HEK293T (cell line): ENCODE results near the gene KLHL22.

Experiments
- ARNT ChIP-seq: fragments of 450-650 bp; IDR thresholded peaks from 2 replicates; pipeline ENCODE4 v1.6.1; 2017; ENCODE audit warnings: mild to moderate bottlenecking
- BHLHE40 ChIP-seq: fragments of 450-650 bp; IDR thresholded peaks from 2 replicates; pipeline ENCODE4 v1.6.1; 2016; ENCODE audit warnings: mild to moderate bottlenecking, moderate library complexity, borderline replicate concordance
- CTBP1 ChIP-seq: fragments of 450-650 bp; IDR thresholded peaks from 2 replicates; pipeline ENCODE4 v1.6.1; 2016; ENCODE audit warnings: borderline replicate concordance
- ELF4 ChIP-seq: fragments of 450-650 bp; IDR thresholded peaks from 2 replicates; pipeline ENCODE4 v1.6.1; 2017; ENCODE audit warnings: antibody characterized with exemption
- FOXA1 ChIP-seq: fragments of 450-650 bp; IDR thresholded peaks from 2 replicates; pipeline ENCODE4 v1.6.1; 2016; ENCODE audit warnings: mild to moderate bottlenecking
- FOXK2 ChIP-seq: fragments of 450-650 bp; IDR thresholded peaks from 2 replicates; pipeline ENCODE4 v1.6.1; 2016; ENCODE audit warnings: mild to moderate bottlenecking
- FOXM1 ChIP-seq: fragments of 450-650 bp; IDR thresholded peaks from 2 replicates; pipeline ENCODE4 v1.6.1; 2017; ENCODE audit warnings: mild to moderate bottlenecking, borderline replicate concordance
- HDGF ChIP-seq: fragments of 450-650 bp; IDR thresholded peaks from 2 replicates; pipeline ENCODE4 v1.6.1; 2017; ENCODE audit warnings: antibody characterized with exemption, borderline replicate concordance
- NFRKB ChIP-seq: fragments of 450-650 bp; IDR thresholded peaks from 2 replicates; pipeline ENCODE4 v1.6.1; 2016; ENCODE audit warnings: mild to moderate bottlenecking, moderate library complexity
- PKNOX1 ChIP-seq: fragments of 450-650 bp; IDR thresholded peaks from 2 replicates; pipeline ENCODE4 v1.6.1; 2016
- SP1 ChIP-seq: fragments of 450-650 bp; IDR thresholded peaks from 2 replicates; pipeline ENCODE4 v1.6.1; 2017
- SUZ12 ChIP-seq: fragments of 450-650 bp; IDR thresholded peaks from 2 replicates; pipeline ENCODE4 v1.6.1; 2016; ENCODE audit warnings: mild to moderate bottlenecking
- TARDBP ChIP-seq: fragments of 450-650 bp; IDR thresholded peaks from 2 replicates; pipeline ENCODE4 v1.6.1; 2016
- ZNF384 ChIP-seq: fragments of 450-650 bp; IDR thresholded peaks from 2 replicates; pipeline ENCODE4 v1.6.1; 2016

GRCh38 chr22:20472629-20473442, 22.8 kb downstream of the KLHL22 start:
- TF ChIP-seq ZNF384 (no peak), SP1 (no peak), HDGF (no peak), FOXK2 (no peak), SUZ12 (no peak), BHLHE40 (no peak), FOXA1 (no peak), NFRKB (no peak), FOXM1 (no peak), ELF4 (no peak), ARNT (no peak), CTBP1 (no peak), TARDBP (no peak), PKNOX1 (no peak)
